GM13976 (cell line): ENCODE data around the gene JUNB.
A peak's percentile ranks its signal among the peaks of the same experiment; 100 is the strongest.

Experiments used
- DNase-seq: peaks from one replicate; pipeline ENCODE4 v3.0.0; 2012; ENCODE audit warnings: low spot score
- CTCF ChIP-seq: IDR thresholded peaks from 2 replicates; pipeline ENCODE4 v1.5.1; 2012; ENCODE audit warnings: borderline replicate concordance, mild to moderate bottlenecking; ENCODE audit not compliant: insufficient read depth; ENCODE audit errors: extremely low read depth, missing control alignments, control extremely low read depth
- in situ Hi-C: fragments of 300-500 bp; cut with MboI; formaldehyde crosslinking; loops from one replicate; pipeline ENCODE4 v1.12.0; 2022; ENCODE audit warnings: low sequenced_read_pairs, mixed read lengths, inconsistent platforms; ENCODE audit not compliant: unreplicated experiment

Gene JUNB

DNA sequence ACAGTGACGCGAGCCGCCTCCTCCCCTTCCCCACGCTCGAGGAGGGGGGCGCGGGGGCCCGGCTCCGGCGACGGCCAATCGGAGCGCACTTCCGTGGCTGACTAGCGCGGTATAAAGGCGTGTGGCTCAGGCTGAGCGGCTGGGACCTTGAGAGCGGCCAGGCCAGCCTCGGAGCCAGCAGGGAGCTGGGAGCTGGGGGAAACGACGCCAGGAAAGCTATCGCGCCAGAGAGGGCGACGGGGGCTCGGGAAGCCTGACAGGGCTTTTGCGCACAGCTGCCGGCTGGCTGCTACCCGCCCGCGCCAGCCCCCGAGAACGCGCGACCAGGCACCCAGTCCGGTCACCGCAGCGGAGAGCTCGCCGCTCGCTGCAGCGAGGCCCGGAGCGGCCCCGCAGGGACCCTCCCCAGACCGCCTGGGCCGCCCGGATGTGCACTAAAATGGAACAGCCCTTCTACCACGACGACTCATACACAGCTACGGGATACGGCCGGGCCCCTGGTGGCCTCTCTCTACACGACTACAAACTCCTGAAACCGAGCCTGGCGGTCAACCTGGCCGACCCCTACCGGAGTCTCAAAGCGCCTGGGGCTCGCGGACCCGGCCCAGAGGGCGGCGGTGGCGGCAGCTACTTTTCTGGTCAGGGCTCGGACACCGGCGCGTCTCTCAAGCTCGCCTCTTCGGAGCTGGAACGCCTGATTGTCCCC is at the start of gene JUNB:
TSS of gene JUNB (plus strand) at position 142 of the 706 bp plus-strand sequence. CDS start at position 428, 286 bp downstream.
- DNase-seq = peak; percentile 91
- in situ Hi-C loops = no loop called here
- TF ChIP-seq CTCF = no peak

GRCh38 chr19:12745166-12745897 is 46.0 kb upstream of the JUNB start:
- in situ Hi-C loops = no loop called here
- no peak for DNase-seq
- TF ChIP-seq CTCF = no peak

GRCh38 chr19:12748489-12748888 is 42.8 kb upstream of the JUNB start:
- DNase-seq = no peak
- in situ Hi-C loops = no loop called here
- TF ChIP-seq CTCF = no peak

- DNase-seq = no peak
- no peak for TF ChIP-seq CTCF
Measured at GRCh38 chr19:12749938-12750521, 41.3 kb upstream of the JUNB start.

GRCh38 chr19:12750851-12751250 is 40.4 kb upstream of the JUNB start:
- in situ Hi-C loops = no loop called here
- no peak for DNase-seq
- TF ChIP-seq CTCF = no peak

More at GRCh38 chr19:12749938-12750521, 41.3 kb upstream of the JUNB start:
- in situ Hi-C loops = no loop called here

GRCh38 chr19:12751635-12752034 is 39.7 kb upstream of the JUNB start, which contains the start of gene BEST2:
BEST2 (plus strand) TSS chr19:12751791; CDS start chr19:12752593, 802 bp downstream.
- no peak for DNase-seq
- in situ Hi-C loops = no loop called here
- no peak for TF ChIP-seq CTCF
